NCI-H2227 (cell line): ENCODE measurements around the gene HNRNPAB.
A peak's percentile ranks its signal among the peaks of the same experiment; 100 is the strongest.

Experiments
- DNase-seq: peaks from one replicate; lab custom pipeline; 2025; ENCODE audit not compliant: unreplicated experiment; lab: John Stamatoyannopoulos, UW

The HNRNPAB gene

DNA sequence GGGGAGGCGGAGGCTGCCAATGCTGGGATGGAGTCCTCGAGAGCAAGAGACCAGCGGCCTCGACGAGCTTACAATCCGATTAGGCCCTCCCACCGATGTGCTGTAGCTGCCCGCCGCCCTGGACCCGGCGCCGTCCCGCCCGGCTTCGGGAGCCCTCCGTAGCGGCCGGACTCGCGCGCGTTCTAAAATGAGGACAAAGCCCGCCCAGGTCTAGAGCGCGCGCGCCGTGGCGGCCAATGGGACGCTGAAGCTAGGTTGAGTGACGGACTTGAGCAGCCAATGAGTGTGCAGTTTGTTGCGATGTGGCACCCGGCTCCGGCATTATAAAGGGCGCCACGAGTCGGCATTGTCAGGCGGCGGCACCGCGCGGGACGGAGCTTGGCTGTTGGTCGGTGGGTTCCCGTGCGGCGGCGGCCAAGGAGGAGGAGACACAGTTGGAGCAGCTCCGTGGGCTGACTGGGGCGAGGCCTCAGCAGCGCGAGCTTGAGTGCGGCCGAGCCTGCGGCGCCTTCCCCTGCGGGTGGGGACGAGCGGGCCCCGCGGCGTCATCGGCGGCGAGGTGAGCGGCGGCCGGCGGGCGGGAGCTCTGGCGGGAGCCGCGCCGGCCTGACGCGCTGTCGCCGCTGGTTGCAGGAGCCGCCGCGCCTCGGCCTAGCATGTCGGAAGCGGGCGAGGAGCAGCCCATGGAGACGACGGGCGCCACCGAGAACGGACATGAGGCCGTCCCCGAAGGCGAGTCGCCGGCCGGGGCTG lies at the start of gene HNRNPAB:
Gene HNRNPAB, plus strand, starts transcription at position 352 of the 753 bp plus-strand sequence. Its CDS starts 305 bp downstream, at position 657.
- peak; percentile 94 for DNase-seq

DNA sequence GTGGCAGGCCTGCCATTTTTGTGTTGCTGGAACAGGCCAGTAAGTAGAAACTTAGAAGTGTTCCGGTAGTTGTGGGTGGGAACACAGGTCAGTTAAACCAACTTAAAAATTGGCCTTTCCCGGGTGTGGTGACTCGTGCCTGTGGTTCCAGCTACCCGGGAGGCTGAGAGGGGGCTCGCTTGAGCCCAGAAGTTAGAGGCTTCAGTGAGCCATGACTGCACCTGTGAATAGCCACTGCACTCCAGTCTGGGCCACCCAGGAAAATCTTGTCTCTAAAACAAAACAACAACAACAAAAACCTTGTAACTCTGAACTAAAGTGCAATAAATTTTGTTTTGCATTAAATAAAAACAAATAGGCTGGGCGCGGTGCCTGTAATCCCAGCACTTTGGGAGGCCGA lies 49.3 kb upstream of the HNRNPAB start:
- no peak for DNase-seq

DNA sequence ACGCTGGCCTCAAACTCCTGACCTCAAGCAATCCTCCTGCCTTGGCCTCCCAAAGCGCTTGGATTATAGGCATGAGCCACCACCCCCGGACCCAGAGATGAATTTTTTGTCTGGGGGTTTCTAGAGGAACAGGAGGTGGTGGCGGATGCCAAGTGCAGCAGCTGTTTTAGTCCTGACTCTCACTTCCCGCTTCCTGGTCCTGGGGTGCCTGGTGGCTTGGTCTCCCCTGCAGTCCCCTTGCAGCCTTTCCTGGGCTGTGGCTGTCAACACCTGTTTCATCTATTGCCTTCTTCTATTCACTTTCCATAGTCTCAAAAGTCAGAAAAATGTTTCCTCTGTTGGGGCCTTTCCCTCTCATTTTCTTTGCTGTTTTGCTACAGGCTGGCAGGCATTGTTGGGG lies 44.2 kb upstream of the HNRNPAB start:
- no peak for DNase-seq

DNA sequence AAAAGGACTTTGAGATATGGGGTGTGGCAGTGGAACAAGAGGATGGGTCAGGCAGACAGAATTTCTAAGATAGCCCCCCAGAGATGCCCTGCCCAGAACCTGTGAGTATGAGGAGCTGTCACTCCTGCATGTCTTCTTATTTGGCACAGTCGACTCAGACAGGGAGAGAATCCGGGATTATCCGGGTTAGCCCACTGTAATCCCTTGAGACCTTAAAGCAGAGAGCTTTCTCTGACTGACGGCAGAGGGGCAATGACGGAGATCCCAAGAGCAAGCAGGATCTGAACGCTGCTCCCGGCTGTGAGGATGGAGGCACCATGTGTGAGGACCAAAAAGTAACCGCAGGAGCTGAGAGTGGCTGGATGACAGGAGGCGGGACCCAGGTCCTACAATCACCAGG lies 41.9 kb upstream of the HNRNPAB start:
- no peak for DNase-seq

DNA sequence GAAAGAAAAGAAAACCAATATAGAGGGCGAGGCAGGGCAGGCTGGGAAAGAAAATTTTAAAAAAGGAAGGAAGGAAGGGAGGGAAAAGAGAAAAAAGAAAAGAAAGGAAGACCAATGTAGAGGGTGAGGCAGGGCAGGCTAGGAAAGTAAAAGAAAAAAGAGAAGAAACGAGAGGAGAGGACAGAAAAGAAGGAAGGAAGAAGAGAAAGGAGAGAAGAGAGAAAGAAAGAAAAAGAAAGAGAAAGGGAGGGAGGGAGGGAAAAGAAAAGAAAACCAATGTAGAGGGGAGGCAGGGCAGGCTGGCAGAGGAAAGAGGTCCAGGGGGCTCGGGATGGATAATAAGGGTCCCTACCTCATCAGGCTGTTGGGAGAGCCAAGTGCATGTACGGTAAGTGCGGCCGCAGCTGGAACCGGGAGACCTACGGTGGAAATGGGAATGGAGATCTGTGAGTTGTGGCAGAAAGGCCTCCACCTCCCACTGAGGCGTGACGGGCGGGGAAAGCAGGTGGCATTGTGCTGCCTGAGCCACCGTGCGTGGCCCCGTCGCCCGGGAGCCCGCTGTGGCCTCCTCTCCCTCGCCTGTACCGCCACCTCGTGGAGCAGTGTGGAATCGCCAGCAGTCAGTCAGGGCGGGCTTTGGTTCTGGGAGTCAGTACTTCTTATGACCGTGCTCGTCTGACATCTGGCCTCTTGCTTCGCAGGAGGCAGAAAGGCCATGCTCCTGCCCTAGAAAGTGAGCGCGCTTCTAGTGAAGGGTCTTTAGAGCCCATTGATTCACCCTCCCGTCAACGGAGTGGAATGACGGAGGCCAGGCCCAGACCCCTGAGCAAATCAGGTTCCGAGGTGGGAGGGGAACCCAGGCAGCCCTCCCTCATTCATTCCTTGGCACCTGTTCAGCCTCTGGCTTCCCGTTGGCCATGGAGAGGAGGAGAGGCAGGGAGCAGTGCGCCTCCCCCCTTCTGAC lies 40.3 kb upstream of the HNRNPAB start:
- DNase-seq, result peak; percentile 89

DNA sequence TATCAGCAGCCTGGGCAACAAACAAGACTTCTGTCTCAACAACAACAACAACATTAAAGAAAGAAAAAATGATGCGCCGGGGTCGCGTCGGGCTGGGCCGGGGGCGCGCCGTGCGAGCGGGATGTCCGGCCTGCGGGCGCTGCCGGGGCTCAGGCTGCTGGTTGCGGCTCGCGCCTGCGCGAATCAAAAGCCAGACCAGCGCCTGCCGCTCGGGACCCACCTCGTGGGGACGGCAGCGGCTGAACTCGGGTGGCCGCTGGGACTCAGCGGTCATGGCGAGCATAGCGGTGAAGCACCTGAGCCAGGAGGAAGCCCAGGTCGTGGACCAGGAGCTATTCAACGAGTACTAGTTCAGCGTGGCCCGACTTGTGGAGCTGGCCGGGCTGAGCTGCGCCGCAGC lies 38.8 kb upstream of the HNRNPAB start:
- no peak for DNase-seq

DNA sequence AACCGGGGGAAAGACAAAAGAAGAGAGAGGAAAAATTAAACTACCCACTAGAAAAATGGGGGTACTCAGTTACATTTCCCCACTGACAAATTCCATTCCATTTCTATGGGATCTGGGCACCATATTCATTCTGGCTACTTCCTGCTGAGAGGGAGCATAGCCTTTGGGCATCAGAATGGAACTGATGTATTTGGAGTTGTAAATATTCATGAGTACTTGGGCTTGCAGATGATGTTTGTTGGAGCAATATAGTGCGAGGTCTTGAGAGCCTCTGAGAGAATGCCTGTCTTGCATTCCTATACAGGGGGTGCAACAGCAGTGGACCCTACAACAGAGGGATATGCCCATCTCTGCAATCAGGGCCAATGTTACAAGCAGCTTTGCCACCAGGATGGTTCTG lies 33.9 kb upstream of the HNRNPAB start:
- no peak for DNase-seq

DNA sequence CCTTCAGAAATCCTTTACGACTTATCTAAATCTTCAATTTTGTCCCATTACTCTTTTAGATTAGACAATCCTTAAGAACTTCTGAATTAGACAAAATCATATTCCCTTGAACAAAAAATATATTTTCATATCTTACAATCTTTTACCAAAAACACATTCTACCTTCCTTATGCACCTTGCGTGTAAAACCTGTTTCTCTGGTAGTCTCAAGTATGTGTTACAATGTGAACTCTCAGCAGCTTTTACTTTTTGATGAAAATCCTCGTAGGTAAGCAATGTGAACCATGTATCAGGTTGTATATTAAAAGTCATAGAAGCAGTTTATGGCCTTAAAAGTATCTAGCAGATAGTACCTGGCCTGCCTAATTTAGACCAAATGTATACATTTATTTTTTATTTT lies 29.9 kb upstream of the HNRNPAB start:
- no peak for DNase-seq

DNA sequence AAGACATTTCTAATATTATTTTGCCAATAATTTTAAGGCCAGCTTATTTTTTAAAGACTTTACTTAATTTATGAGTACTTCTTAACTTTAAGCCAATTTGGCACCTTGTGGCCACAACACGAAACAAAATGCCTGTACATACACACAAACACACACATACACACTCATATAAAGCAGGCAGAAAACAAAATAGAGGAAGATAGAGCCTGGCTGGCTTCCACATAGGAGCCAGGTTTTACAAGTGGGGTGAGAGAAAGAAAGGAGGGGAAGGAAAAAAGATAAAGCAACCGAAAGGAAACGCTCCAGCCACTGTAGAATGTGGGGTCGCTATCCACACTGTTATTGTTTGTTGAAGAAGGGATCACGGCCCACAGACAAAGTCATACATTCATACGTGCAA lies 27.5 kb upstream of the HNRNPAB start:
- no peak for DNase-seq

DNA sequence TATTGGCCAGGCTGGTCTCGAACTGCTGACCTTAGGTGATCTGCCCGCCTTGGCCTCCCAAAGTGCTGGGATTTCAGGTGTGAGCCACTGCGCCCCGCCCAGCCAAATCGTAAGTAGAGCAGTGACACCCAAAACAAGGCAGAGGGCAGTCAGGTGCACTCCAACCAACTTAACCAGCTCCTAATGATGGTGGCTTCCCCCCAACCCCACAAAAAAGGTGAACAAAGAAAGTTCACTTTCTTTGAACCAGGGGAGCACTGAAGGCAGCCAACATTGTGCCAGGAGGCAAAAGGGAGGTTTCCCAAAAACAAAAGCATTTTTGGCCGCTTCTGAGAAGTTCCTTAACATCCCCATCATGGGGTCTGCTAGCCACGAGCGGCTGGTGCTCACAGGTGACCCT lies 26.8 kb upstream of the HNRNPAB start:
- DNase-seq, result no peak

DNA sequence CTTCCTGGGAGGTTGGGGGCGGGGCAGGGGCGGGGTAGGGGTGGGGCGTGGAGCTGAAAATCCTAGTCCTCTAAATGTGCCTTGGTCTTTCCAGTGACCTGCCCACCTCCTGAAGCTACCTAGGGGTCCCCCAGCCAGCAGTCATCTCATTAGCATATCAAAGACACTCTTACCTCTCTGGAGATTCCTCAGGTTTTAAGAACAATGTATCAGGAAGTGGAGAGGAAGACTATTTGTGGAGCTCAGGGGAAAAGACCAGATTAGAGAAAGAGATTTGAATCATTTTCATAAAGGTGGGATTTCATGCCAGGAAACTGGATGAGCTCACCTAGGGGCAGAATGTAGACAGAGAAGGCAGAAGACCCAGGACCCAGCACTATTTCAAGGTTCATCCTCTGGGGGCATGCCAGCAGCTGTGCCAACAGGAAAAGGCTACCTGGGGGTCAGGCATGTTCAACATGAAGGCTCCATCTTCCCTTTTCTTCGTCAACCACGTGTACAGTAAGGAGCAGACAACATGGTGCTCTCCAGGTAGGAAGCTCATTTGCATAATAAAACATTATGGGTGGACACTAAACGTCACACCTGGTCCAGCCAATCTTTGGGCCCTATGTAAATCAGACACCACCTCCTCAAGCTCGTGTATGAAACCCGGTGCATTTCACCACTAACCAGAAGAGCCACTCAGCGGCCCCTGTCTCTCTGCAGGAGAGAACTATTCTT lies 24.0 kb upstream of the HNRNPAB start:
- DNase-seq, result no peak

DNA sequence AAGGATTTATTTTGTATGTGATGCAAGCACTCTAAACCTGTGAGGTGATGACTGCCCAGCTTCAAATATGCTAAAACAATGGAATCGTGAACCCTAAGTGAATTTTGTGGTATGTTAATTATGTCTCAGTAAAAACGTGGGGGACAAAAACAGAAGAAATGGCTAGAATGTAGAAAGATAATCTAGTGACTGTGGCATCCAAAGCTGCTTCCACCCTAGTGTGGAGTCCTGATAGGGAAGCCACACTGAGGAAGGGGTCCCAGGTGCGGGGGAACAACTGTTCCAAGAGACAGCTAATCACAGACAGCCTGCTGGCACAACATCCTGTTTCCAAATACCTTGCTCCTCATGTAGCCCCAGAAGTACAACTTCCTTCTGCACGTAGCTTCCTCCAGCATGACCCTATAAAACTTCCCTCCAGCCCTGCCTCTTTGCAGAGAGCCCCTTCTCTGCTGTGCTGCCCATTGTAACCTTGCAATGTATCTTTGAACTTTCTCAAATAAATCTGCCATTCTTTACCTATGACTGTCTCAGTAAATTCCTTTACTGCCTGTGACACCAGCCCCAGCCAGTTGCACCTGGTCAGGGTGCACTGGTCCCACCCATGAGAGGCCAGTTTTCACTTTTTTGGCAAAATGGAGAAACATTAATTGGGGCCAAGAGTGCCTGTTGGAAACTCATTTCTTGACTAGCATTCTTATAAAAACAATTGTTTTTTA lies 22.0 kb upstream of the HNRNPAB start:
- no peak for DNase-seq

DNA sequence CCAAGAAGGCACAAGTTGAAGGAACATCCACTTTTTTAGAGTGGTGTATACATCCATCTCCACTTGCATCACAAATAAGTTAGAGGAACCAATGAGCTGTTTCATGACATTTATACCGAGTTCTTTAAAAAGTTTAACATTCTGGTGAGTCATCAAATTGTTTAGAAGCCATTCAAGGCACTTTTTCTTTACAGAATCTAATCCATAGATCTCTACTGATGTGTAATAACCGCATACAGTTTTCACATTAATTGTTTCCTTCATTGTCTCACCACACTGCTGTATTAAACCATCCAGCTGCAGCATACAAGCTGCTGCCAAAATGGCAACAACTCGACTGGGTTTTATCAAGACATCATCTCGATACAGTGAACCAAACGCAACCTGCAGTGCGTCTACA lies 17.9 kb upstream of the HNRNPAB start:
- DNase-seq, result no peak

DNA sequence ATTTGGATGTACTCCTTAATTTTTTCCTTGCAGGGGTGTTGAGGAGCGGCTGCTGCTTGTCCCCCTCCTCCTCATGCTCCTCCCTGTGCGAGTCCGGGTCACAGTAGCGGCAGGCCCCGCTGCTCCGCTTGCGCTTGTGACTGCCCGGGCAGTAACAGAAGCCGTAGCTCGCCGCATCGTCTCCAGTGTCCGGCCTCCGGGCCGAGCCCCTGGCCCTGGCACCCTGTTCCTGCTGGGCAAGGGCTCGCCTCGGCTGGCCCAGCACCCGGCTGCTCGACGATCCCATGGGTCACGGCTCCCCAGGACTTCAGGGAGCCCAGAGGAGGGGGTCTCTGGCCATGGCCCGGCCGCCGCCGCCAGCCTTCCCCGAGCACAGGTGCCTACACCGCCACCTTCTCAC lies 17.3 kb upstream of the HNRNPAB start, which contains the start of gene GMCL2:
Gene GMCL2, minus strand, starts transcription at position 358 of the 400 bp plus-strand sequence. Its CDS starts 72 bp downstream, at position 286.
- no peak for DNase-seq

DNA sequence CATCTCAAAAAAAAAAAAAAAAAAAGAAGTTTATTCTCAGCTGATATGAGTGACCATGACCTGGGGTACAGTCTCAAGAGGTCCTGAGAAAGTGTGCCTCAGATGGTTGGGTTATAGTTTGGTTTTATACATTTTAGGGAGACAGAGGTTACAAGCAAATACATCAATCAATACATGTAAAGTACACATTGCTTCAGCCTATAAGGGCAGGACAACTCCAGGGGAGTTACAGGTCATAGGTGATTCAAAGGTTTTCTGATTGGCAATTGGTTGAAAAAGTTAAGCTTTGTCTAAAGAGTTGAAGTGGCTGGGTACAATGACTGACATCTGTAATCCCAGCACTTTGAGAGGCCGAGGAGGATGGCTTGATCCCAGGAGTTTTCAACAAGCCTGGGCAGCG lies 14.9 kb upstream of the HNRNPAB start:
- DNase-seq, result no peak

DNA sequence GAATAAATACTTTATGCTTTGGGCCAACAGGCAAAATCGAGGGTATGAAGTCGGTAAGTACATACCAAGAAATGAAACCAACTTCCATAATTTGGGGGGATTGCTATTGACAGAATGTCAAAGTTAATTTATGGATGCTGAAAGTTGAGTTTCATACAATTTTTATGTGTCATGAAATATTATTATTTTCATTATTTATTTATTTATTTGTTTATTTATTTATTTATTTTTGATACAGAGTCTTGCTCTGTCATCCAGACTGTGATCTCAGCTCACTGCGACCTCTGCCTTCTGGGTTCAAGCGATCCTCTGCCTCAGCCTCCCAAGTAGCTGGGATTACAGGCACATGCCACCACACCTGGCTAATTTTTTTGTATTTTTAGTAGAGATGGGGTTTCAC lies 12.7 kb upstream of the HNRNPAB start:
- DNase-seq, result no peak

DNA sequence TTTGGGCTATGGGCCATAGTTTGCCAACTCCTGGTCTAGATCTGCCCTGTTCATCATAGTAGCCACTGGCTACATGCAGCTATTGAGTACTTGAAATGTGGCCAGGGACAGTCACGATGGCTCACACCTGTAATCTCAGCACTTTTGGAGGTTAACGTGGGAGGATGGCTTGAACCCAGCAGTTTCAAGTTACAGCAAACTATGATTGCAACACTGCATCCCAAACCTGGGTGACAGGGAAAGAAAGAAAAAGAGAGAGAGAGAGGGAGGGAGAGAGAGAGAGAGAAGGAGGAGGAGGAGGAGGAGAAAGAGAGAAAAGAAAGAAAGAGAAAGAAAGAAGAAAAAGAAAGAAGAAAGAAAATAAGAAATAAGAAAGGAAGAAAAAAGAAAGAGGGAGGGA lies 12.1 kb upstream of the HNRNPAB start:
- no peak for DNase-seq

DNA sequence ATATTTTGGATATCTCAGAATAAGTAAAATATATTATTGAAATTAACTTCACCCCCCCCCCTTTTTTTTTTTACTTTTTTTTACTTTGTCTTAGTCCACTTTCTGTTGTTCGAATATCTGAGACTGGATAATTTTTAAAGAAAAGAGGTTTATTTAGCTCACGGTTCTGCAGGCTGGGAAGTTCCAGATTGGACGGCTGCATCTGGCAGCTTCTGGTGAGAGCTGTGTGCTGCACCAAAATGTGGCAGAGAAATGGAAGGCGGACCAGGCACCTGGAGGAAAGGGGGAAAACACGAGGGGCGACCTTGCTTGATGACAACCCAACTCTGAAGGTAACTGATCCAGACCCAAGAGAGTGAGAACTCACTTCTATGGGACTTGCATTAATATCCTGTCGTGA lies 11.5 kb upstream of the HNRNPAB start:
- no peak for DNase-seq

DNA sequence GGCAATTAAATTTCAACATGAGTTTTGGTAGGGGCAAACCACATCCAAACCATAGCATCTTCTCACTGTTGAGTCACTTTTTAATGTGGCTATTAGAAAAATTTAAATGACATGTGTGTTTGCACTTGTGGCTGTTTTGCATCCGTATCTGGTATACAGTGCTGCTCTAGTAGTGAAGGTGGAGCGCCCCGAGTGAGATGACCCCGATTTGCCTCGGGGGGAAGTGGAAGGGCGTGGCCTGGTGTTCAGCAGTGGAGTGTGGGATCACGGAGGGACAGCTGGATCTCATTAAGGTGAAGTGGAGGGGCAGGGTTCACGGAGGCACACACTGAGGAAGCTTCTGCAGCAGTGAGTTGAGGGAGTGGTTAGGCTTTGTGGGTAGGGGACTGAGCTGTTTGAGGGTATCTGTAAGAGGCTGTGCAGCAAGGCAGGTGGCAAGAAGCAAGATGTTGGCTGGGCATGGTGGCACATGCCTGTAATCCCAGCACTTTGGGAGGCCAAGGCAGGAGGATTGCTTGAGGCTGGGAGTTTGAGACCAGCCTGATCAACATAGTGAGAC lies 11.0 kb upstream of the HNRNPAB start:
- DNase-seq, result no peak

DNA sequence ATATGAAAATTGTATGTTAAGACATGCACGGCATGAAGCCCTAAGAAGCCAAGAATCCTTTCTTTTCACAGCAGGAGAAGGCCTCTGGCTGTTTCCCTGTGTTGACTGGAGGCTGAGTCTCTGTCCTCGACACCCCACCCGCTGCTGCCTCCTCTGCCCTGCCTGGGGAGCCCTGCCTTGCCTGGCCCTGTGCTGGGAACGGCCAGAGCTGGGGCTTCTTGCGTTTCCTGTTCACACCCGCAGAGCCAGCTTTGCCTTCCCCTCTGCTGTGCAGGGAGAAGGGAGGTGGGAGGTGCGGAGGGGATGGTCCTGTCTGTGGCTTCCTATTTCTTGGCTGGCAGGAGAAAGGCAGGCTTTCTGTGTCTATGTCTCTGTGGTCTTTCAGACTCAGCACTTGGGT lies 10.3 kb upstream of the HNRNPAB start:
- DNase-seq, result no peak
